NK-92 (cell line): ENCODE data around the gene HOXD10.

ENCODE experiments used
- DNase-seq: peaks from one replicate; lab custom pipeline; 2025; ENCODE audit not compliant: unreplicated experiment; lab: John Stamatoyannopoulos, UW

The HOXD10 gene

GRCh38 chr2:176115883-176116813 lies at the start of gene HOXD10:
TSS of gene HOXD10 (plus strand) at chr2:176116778. CDS start at chr2:176116834, 56 bp downstream.
- DNase-seq: no peak

- DNase-seq: no peak
Measured at GRCh38 chr2:176067589-176068418, 48.8 kb upstream of the HOXD10 start.

DNA sequence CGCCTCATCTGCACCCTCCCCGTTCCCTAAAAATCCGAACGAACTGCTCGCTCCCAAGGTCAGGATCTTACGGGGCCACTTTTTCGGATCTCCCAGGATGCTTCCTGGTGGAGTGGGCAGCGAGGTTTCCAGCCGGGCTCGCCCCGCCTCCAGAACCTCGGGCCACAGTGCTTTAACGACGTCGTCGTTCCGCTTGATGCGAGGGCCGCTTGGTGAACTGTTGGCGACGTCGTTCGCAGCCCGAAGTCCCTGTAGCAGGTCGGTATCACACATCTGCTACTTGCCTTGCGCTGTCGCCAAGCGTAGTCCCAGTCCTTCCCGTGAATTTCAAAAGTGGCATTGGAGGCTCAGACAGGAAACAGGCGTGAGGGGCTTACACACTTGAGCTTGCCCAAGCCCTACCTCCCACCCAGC lies 48.2 kb upstream of the HOXD10 start:
- no peak for DNase-seq

- no peak for DNase-seq
Measured at GRCh38 chr2:176071330-176072291, 45.0 kb upstream of the HOXD10 start.

DNA sequence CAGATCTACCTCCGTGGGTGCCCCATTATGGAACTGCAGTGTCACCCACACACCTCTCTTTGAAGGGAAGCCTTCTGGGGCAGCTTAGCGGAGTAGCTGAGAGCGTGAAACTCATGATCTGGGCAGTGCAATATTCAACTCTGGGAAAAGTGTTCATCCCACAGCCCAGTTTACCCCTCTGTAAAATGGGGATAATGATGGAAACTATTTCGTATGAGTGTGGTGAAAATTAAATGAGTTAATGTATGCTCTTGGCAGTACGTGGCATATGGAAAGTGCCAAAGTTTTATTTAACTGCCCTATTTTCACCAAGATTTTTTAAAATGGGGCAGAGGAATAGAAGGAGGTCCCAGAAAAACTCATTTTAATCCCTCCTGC lies 44.3 kb upstream of the HOXD10 start:
- no peak for DNase-seq

DNA sequence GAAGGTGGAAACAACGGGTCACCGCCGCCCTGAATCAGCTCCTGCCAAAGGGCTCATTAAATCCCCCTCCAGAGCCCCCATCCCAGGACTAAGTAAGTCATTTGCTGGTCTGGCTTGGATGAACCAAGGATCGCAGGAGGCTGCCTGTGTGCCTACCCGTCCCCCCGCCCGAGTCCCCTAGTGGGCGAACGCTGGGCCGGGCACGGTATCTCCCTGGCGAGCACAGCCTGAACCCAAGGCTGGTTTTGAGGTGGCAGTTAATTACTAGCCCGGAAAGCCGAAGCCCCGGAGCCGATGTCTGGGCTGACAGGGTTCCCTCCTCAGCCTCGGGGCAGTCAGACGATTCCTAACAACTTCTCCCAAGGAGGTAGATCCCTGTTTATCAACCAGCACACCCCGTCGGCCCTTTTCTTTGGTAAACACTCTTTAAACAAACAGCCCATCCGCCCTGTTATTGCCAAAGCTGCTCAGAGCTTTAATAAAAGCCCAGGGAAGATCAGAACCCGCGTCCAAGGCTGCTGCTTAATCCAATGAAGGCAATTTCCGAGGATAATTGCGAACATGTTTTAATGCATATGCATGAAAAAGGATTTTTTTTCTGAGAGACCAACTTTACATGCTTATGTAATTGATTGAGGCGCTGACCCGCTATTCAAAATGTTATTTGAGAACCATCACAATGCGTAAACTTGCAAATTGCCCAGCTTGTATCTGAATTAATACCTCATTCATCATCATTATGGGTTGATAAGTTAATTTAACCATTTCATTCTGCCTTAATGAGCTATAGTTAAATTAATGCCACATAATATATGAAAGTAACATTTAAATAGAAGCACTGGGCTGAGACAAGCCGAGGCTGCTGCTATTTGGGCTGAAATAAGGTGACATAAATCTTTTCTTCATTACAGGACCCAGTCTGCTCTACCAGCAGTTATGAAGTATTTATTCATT lies 43.4 kb upstream of the HOXD10 start:
- DNase-seq: no peak

GRCh38 chr2:176074919-176075425 lies 41.6 kb upstream of the HOXD10 start:
- no peak for DNase-seq

DNA sequence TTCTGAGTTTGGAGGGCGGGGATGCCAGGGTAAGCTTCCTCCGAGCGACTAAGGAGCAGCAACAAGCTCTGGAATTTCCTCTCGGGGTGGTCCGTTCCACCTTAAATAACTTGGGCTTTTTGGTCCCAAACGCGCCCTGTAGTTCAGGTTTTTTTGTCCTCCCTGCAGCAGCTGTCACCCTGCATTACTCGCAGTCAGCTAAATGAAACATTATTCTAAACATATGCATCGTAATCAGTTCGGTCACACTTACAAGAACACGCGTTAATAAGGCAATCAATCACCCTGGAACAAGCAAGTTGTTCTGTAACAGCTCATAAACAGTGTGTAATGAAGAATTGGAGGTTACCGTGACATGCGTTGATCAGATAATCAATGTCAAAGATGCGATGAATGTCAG lies 41.1 kb upstream of the HOXD10 start:
- no peak for DNase-seq

GRCh38 chr2:176076063-176076462 lies 40.5 kb upstream of the HOXD10 start:
- no peak for DNase-seq

- no peak for DNase-seq
Measured at GRCh38 chr2:176076796-176077195, 39.8 kb upstream of the HOXD10 start.

DNA sequence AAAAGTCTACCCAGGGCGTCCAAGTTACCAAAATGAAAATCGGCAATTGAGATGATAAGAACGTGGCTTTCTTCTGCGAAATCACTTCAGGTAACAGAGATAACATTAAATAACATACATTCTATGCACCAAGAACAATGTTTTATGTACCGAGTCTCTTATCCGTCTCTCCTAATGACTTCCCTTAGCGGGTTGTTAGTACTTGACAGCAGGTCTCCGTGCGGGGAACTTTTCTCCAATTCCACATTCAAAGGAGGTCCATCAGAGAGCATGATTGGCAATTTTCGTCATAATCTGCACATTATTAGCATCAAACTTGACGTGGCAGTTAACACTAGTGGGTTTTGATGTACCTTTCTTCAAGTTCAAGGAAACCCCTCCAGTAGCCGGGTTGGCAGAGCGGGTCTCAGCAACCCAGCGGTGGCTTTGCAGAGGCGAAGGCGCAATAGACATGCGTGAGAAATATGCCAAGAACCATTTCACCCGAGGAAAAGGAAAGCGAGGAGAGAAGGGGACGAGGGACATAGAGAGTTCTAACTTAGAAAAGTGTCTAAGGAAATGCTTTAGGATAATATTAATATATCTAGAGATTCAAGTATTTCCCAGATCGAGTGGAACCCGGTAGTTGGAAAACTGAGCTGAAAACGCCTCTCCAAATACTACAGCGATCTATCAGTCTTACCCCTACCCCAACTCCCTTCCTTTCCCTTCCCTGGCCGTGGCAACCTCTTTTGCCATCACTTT lies 37.9 kb upstream of the HOXD10 start:
- DNase-seq: no peak

GRCh38 chr2:176079285-176079830 lies 37.2 kb upstream of the HOXD10 start:
- DNase-seq: no peak

DNA sequence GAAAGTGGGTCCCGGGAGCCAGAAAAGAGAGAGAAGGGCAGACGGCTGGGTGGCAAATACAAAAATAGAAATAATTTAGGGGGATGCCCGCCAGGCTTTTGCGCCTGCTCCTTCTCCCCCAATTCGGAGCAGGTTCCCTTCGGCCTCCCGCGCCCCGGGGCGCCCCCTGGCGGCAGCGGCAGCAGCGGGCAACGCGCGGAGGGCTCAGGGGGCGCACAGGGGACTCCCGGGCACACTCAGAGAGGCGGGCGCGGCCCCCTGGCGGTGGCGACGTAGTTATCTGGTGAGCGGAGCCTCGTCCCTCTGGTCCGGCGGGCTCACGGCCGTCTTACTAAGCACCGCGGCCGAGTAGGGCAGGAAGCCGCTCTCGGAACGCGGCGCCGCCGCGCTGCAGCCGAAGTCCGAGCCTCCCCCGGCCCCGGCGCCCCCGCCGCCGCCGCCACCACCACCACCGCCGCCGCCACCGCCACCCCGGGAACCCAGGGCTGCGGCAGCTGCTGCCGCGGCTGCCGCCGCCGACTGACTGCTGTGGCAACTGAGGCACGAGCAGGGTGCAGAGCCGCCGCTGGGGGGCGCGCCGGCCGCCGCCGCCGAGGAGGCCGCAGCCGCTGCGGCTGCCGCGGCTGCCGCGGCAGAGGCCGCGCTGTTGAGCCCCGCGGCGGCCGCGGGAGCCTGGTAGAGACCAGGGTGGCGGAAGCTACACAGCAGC lies 36.6 kb upstream of the HOXD10 start:
- DNase-seq: no peak

GRCh38 chr2:176080540-176081375 lies 35.8 kb upstream of the HOXD10 start:
- no peak for DNase-seq

DNA sequence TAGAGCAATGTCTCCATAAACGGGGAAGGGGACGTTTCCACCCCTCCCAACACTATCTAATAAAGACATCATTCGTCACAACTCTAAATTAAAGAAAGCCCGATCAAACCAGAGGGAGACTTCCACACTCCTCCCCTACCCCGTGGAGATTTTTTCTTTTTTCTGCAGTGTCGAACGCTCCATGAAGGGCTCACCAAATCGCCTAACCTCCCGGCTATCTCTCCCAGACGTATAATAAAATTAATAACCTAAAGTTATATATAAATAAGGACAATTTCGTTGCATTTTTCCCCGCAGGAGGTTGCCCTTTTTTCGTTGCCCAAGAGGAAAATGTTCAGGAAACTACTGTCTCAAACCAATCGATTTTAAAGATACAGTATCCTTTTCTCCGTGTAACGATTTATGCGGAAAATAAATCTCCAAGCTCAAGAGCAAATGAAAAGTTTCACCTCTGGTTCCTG lies 35.2 kb upstream of the HOXD10 start:
- DNase-seq: no peak

DNA sequence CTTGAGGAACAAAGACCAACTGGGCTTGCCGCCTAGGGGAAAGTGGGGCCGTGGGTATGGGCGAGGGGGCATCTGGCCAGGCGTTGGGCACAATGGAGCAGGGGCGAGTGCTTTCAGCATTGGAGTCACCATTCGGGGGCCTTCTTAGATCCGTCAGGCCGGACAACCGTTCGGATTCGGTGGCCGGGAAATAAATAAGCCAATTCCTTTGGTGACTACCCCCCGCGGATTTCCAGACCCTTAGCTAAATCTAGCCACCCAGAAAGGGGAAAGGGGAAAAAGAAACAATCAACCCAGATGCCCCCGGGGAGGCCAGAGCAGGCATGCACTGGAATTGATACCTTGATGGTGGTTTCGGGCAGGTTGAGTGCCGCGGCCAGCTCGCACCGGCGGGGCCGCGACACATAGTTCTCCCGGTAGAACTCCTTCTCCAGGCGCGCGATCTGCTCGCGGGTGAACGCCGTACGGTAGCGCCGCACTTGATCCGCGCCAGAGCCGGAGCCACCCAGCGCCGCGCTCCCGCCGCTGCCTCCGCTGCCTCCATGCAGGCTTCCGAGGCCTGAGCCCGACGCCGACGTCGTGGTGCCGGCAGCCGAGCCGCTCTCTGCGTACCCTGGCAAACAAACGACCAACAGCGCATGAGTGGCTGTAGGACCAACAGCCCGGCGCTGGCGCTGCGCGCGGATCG lies 34.6 kb upstream of the HOXD10 start:
- no peak for DNase-seq

- DNase-seq: no peak
Measured at GRCh38 chr2:176082525-176082823, 34.1 kb upstream of the HOXD10 start.
